Measurements from ENCODE around the gene MCF2L2. TPM values are rescaled to one million over a fixed set of nuclear protein-coding genes. Genes with fewer than 3 reads are reported as not detected.
"Not testable (repeated sequence)": the region's sequence is repeated elsewhere in the genome, so short reads cannot be mapped to it uniquely, and the experiment has no call there.

MCF2L2 gene, protein sequence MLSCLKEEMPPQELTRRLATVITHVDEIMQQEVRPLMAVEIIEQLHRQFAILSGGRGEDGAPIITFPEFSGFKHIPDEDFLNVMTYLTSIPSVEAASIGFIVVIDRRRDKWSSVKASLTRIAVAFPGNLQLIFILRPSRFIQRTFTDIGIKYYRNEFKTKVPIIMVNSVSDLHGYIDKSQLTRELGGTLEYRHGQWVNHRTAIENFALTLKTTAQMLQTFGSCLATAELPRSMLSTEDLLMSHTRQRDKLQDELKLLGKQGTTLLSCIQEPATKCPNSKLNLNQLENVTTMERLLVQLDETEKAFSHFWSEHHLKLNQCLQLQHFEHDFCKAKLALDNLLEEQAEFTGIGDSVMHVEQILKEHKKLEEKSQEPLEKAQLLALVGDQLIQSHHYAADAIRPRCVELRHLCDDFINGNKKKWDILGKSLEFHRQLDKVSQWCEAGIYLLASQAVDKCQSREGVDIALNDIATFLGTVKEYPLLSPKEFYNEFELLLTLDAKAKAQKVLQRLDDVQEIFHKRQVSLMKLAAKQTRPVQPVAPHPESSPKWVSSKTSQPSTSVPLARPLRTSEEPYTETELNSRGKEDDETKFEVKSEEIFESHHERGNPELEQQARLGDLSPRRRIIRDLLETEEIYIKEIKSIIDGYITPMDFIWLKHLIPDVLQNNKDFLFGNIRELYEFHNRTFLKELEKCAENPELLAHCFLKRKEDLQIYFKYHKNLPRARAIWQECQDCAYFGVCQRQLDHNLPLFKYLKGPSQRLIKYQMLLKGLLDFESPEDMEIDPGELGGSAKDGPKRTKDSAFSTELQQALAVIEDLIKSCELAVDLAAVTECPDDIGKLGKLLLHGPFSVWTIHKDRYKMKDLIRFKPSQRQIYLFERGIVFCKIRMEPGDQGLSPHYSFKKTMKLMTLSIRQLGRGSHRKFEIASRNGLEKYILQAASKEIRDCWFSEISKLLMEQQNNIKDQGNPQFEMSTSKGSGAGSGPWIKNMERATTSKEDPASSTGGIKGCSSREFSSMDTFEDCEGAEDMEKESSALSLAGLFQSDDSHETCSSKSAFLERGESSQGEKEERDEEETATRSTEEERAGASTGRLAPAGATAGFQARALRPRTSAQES
- 0.53 and 1.2 TPM in 2 replicates for total RNA-seq

DNA sequence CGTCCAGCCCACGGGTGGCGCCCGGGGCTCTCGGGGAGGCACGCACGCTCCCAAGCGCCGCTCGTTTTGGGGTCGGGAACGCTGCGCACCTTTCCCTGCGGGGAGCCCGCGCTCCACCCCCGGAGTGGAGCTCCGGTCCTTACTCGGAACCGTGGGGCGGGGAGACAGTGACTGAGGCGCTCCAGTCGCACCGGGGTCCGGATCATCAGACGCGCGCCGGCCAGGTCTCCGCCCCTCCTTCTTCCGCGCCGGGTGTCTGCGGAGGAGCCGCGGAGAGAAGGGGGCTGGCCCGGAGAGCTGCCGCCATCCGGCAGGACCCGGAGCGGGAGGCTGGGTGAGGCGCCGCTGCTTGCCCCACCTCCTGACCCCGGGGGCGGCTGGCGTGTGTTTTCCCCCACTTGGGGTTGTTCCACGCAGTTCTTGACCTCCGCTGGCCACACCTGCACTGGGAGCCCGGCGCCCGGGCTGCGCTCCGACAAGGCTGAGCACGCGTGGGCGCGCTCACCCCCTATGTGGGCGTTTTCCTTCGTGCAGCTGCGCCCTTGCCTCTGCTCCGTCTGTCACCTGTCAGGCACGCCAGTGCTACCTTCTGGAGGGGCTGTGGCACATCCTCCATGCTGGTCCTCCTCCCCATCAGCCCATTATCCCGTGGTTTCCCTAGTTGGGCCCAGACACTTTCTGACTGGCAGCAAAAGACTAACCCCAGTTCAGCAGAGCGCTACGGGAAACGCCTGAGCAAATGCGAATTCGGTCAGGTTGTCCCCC is at the start of gene MCF2L2:
MCF2L2 (minus strand) TSS at position 173 of the 765 bp plus-strand sequence. CDS start 642 bp downstream, outside the sequence.
- DNase-seq (ENCODE audit: low read depth, low spot score), result no peak

DNA sequence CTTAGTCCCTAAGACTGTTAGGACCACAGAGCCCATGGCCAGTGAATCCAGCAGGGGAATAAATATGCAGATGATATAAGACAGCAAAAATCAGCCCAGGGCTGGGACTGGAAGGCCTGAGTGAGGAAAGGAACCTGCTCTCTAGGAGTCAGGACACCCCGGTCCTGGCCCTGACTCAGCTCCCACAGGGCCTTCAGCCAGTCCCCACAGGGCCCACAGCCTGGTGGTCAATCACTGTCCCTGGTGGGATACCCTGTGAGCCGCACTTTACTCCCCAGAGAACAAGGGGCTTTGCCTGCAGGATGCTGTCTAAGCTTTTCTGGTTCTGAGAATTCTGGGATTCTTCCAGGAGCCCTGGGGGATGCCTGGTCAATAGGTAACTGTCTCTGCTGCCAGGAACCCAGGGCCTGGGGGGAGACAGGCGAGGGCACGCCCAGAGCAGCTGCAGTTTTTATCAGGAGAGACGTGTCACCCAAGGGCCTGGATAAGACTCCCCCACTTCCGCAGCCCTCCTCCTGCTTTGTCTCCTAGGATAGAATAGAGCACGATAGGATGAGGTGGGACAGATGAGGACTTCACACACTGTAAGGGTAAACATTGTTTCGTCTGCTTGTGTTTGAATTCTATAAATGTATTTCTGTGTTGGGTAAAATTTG is 49.5 kb upstream of the MCF2L2 start:
- no peak for DNase-seq (ENCODE audit: low read depth, low spot score)

DNA sequence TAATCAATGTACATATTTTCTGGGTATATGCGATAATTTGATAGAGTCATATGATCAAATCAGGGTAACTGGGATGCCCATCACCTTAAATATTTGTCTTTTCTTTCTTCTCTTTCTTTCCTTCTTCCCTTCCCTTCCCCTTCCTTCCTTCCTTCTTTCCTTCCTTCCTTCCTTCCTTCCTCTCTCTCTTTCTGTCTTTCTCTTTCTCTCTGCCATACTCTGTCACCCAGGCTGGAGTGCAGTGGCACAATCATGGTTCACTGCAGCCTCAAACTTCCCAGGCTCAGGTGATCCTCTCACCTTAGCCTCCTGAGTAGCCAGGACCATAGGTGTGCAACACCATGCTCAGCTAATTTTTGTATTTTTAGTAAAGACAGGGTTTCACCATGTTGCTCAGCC is 47.3 kb upstream of the MCF2L2 start:
- not testable (repeated sequence) for DNase-seq (ENCODE audit: low read depth, low spot score)

DNA sequence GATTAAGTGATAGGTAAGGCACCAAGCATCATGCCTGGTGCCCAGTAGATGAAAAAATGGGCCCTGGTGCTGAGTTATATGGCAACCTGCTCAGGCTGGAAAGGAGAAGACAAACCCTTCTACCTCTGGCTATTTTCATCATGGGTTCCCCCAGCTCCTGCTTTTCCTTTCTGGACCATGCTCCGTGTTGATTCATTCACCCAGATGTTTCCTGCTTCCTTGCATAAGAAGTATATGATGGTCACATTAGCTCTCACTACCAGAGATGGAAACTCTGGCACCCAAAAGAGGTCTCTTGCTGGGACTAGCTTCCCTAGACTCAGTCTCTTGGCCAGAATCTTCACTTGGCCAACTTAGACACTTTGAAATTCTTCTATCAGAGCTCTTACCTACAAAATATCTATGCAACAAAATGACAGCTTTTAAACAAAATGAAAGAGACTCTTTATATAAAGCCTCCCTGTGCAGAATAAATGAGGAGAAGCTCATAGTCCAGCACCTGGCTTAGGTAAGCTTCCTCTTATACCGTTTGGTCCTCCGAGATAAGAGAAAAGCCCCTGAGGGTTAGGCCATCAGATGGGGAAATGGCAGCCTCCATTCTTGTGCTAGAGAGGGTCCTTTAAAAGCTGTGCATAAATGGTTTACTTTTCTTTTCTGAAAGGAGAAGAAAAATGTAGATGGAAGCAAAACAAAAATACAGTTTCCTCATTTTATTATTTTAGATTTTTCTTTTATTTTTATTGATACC is 46.8 kb upstream of the MCF2L2 start:
- DNase-seq (ENCODE audit: low read depth, low spot score), result peak; percentile 55

DNA sequence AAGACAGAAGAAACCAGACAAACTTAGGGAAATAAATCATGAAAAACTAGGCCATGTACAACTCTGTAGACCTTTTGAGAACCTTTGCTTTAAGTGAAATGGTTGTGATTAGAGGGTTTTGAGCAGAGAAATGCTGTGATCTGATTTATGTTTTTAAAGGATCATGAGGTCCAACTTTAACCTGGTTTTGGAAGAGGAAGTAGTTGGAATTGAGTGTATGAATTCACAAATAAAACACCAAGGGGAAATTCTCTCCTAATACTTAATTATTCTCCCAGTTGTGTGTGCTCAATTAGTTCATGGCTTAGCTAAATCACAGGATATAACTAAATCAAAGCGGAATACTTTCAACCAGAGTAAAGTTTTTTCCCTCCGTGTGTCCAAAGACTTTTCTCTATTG is 45.5 kb upstream of the MCF2L2 start:
- no peak for DNase-seq (ENCODE audit: low read depth, low spot score)

DNA sequence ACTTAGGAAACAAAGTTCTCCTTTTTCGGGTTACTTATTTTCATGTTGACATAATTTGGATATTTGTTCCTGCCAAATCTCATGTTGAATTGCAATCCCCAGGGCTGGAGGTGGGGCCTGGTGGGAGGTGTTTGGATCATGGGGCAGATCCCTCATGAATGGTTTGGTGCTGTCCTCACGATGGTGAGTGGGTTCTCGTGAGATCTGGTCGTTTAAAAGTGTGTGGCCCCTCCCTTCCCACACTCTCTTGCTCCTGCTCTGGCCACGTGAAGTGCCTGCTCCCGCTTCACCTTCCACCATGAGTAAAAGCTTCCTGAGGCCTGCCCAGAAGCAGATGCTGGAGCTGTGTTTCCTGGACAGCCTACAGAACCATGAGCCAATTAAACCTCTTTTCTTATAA is 43.7 kb upstream of the MCF2L2 start:
- no peak for DNase-seq (ENCODE audit: low read depth, low spot score)

DNA sequence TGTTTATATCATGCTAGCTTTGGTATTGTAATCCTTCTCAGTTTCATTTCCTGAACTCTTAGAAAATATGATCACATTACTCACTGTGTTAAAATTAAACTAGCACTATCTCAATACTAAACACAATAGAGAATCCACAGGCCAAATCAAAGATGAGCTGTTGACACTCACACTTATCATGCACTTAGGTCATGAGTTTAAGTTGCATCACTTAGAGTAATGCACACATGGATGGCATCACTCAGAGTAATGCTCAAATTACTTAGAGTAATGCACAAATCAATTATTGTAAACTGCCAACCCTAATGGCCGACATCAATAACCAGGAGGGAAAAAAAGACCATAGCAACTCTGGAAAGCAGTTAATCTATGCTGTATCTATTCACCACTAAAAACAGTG is 40.0 kb upstream of the MCF2L2 start:
- DNase-seq (ENCODE audit: low read depth, low spot score), result no peak

DNA sequence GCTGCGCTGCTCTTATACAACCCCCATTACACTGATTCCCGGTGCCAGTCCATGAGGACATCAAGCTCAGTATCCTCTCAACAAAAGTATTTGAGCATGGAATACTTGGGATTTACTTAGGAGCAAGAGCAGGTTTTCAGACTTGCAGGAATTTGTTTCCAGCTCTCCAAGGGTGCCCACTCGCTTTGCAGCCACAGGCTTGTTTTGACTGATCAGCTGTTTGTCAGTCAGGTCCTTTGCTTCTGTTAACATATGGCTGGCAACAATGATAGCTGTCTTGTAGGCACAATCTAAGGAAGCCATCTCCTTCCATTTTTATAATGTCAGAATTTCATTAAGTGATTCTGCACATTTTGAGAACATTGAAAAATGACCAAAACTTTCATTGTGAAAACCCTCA is 38.2 kb upstream of the MCF2L2 start:
- DNase-seq (ENCODE audit: low read depth, low spot score), result no peak

DNA sequence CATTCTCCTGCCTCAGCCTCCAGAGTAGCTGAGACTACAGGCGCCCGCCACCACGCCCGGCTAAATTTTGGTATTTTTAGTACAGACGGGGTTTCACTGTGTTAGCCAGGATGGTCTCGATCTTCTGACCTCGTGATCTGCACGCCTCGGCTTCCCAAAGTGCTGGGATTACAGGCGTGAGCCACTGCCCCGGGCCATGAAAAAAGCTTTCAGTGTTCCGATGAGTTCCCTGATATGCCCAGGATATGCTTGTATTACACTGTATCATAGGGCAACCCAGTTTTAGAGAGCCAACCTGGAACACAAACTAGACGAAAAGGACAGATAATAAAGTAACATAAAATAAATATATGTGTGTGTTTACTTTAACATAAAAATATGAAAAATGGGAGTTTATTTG is 37.3 kb upstream of the MCF2L2 start:
- DNase-seq (ENCODE audit: low read depth, low spot score), result not testable (repeated sequence)

DNA sequence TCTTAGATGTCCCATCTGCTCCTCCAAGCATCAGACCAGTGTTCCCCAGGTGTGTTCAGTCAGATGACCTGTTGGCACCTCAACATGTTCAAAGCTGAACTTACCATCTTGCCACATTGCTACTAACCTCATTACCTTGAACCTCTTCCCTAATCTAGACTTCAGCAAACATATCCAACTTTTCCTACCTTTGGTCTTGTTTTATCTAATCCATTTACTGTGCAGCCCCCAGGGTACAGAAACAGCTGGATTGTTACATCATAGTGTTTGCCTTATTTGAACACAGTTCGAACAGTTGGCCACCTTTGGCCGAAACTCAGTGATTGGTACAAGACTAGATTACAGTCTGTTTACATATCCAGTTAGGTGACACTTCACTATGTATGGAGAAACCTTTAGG is 36.1 kb upstream of the MCF2L2 start:
- DNase-seq (ENCODE audit: low read depth, low spot score), result no peak

DNA sequence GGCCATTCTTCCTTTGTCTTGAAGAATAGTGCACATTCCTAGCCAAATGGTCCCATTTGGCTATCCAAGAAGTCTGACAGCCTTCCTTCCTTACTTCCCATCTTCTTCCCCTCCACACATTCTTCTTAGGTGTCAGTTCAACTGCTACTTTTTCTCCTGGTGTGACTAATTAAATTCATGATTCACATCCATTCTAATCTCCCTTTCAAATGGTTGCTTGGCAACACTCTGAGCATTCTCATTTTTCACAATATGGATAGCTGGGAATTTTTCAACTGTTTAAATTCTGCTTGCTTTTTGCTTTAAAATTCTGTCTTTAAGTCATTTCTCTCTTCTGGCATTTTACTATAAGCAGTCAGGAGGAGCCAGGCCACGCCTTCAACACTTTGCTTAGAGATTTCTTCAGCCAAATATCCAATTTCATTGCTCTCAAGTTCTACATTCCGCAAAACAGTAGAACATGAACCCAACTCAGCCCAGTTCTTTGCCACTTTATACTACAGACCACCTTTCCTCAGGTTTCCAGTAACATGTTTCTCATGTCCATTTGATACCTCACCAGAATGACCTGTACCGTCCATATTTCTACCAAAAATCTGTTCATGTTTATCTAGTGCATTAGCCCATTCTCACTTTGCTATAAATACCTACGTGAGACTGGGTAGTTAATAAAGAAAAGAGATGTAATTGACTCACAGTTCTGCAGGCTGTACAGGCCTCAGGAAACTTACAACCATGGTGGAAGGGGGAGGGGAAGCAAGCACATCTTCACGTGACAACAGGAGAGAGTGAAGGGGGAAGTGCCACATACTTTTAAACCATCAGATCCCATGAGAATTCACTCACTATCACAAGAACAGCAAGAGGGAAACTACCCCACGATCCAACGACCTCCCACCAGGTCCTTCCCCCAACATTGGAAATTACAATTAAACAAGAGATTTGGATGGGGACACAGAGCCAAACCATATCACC is 31.9 kb upstream of the MCF2L2 start:
- no peak for DNase-seq (ENCODE audit: low read depth, low spot score)

DNA sequence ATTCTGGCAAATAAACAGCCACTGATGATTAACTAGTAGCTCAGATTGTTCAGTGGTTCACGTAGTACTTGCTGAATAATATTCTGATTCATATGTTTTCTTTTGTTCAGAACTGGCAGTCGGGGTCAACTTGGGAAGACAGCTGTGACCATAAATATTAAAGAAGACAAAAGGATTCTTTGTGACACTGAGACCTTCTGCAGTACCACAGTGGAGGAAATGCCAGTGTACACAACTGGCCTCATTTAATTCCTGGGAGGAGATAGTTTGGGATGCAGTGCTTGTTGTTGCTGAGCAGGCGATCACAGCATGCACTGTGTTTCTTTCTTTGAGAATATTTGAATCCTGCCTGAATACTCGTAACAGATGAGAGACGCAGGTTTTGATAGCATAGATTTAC is 26.7 kb upstream of the MCF2L2 start:
- peak; percentile 26 for DNase-seq (ENCODE audit: low read depth, low spot score)

DNA sequence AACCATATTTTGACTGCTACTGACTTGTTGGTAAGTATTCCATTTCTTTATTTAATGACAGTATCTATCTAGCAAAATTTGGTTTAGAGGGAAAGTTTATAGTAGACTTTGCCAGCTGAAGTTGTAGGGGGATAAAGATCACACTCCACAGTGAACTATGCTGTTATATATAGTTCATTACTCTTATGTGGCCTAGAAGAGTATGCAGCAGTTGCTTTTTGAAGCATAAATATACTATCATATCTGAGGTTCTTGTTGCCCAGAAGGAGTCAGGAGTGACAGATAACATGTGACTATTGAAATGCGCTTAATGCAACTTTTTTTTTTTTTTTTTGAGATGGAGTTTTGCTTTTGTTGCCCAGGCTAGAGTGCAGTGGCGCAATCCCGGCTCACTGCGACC is 25.6 kb upstream of the MCF2L2 start:
- DNase-seq (ENCODE audit: low read depth, low spot score), result no peak

DNA sequence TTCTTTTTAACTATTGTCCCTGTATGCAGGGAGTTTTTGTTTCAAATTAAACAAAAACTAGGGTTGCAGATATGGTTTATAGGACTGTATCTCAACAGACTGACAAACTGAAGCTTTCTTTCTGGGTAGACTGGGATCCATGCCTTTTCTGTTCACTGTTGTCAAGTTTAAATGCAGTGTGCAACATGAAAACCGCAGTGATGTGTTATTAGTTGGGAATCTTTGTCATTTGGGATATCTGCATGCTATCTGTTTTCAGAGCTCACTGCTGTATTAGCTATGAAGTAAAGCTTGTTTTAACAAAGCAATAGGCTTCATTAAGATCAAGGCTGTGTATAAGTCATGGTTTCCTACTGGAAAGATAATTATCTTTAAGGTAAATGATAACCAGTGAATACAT is 21.4 kb upstream of the MCF2L2 start:
- DNase-seq (ENCODE audit: low read depth, low spot score), result no peak

DNA sequence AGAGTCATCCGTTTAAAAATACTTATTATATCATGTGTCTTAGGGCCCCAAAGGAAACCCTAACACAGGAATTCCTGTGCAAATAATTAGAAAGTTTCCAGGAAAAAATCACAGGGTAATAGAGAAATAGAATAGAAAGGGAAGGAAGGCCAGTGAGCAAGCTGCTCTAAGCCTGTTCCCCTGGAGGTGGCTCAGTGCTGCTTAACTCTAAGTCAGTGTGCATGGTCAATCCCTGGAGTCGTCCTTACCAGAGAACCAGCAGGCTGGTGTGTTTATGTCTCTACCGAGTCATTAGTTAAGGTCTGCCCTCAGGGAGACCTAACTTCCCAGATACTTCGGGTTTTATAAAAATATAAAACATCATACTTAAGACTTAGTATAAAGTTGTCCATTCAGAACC is 21.0 kb upstream of the MCF2L2 start:
- no peak for DNase-seq (ENCODE audit: low read depth, low spot score)

DNA sequence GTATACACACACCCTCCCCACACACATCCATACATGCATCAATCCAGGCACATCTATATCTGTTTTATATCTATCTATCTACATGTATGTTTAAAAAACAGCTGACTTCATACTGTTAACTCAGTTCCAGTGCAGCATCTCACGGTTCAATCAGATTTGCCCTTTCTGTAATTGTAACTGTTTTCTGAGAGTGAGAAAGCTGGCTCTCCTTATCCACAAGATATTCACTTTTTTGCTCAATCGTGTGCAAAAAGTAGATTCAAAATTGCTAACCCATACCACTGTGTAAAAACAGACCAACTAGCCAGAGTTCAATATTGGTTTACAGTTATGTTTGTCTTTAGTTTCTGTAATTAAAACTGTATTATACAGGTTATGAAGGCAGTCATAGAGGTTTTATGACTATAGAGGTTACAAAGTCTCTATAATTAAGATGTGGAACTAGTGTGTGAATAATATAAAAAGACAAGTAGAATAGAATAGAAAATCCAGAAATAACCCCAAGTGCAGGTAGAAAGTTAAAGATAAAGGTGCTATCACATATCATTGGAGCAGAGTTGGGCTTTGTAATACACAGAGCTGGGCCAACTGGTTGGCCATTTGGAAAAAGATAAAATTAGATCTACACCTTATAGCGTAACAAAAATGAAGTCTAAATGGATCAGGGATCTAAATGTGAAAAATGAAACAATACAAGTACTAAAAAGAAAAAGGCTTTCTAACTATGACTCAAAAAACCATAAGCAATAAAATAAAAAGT is 20.1 kb upstream of the MCF2L2 start:
- no peak for DNase-seq (ENCODE audit: low read depth, low spot score)

DNA sequence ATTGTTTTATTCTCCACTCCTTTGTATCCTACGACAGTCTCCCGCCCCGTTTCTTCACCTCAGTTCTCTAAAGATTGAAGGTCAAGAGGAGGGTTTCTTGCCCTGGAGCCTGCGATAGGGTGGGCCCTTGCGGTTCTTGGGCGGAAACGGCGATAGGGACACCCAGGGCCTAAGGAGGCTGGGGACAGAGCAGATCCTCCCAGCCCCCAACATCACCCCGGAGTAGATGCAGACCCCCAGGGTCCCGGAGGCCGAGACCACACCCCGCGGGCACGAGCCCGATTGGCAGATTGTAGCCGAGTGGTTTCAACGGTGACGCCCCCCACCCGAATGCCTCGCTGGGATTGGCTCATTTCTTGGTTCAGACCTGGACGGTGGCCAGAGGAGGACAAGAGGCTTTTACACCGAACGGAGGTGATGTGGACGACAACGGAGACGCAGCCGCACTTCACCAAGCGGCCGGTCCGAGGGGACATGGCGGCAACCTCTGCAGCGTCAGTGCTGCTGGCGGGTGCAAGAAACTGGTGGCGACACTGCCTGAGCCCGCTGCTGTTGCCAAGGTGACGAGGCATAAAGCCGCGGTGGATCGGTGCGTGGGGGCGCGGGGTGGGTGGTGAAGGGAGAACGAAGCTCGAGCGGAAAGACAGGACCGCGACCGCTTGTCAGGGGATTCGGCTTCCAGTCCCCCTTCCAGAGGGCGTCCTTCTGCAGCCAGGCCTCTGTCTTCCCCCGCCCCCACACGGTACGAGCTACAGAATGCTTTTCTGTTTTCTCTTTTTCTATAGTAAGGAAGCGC is 19.0 kb upstream of the MCF2L2 start:
- peak; percentile 48 for DNase-seq (ENCODE audit: low read depth, low spot score)
